GM12878 (cell line): ENCODE results near the gene TRMO. TPM values are rescaled to one million over a fixed set of nuclear protein-coding genes. Genes with fewer than 3 reads are reported as not detected.

Experiments
- EP300 ChIP-seq, 2 experiments: fragments of 150-350 bp in 1 of 2; IDR thresholded peaks; 2 replicates each; pipeline ENCODE4 v1.6.1; 2011 to 2012; ENCODE audit warnings: low read depth in 2 of 2, low read length in 2 of 2, borderline replicate concordance in 1 of 2, improper control_type of control experiment in 1 of 2, inconsistent platforms in 1 of 2; ENCODE audit not compliant: control insufficient read depth in 1 of 2
- HDGF ChIP-seq: fragments of 450-650 bp; IDR thresholded peaks from 2 replicates; pipeline ENCODE4 v1.6.1; 2016; ENCODE audit warnings: antibody characterized with exemption
- IRF3 ChIP-seq: fragments of 450-650 bp; IDR thresholded peaks from 2 replicates; pipeline ENCODE4 v1.6.1; 2014; ENCODE audit warnings: mild to moderate bottlenecking
- MEF2B ChIP-seq: fragments of 450-650 bp; IDR thresholded peaks from 2 replicates; pipeline ENCODE4 v1.6.1; 2018; ENCODE audit warnings: mild to moderate bottlenecking, moderate library complexity; ENCODE audit not compliant: partially characterized antibody, poor library complexity, severe bottlenecking
- NKRF ChIP-seq: fragments of 450-650 bp; conservative IDR thresholded peaks from 2 replicates; pipeline ENCODE4 v1.6.1; 2017; ENCODE audit warnings: mild to moderate bottlenecking, moderate library complexity
- POLR2AphosphoS2 ChIP-seq: IDR thresholded peaks from 2 replicates; pipeline ENCODE4 v1.6.1; 2011; ENCODE audit warnings: low read depth, mild to moderate bottlenecking, low read length, improper control_type of control experiment, moderate library complexity
- REST ChIP-seq: IDR thresholded peaks from 2 replicates; pipeline ENCODE4 v1.6.1; 2012; ENCODE audit warnings: mild to moderate bottlenecking, low read depth, low read length
- SMARCA5 ChIP-seq: fragments of 450-650 bp; IDR thresholded peaks from 2 replicates; pipeline ENCODE4 v1.6.1; 2017; ENCODE audit warnings: mild to moderate bottlenecking
- SUPT20H ChIP-seq: IDR thresholded peaks from 2 replicates; pipeline ENCODE4 v1.6.1; 2011; ENCODE audit warnings: low read depth, mild to moderate bottlenecking, low read length, moderate library complexity, borderline replicate concordance; ENCODE audit not compliant: control insufficient read depth
- polyA plus RNA-seq, 11 experiments: library from polyadenylated mRNA; depleted of rRNA in 4 of 11; unstranded in 6 of 11; stranded (reverse) in 5 of 11; fragments of >200 nt; fragmentation: Nextera tagmentation in 4 of 11; fragmentation: Illumina TruSeq in 1 of 11; extraction: Ambion mirVana in 4 of 11; extraction: Trizol in 1 of 11; gene quantifications; 1 replicate in 1 of 11; 2 replicates in 10 of 11; pipeline versions ENCODE4 v1.2.1 to v1.2.3, GENCODE V29; 2011 to 2016; ENCODE audit warnings: inconsistent platforms in 2 of 11, missing spikeins in 2 of 11, low read depth in 1 of 11
- total RNA-seq, 4 experiments: library from RNA; depleted of rRNA in 3 of 4; stranded (reverse); fragments of >200 nt in 3 of 4; fragmentation: Illumina TruSeq in 1 of 4; extraction: Trizol in 1 of 4; gene quantifications; 2 replicates each; pipeline versions ENCODE4 v1.2.1 to v1.2.3, GENCODE V29; 2013 to 2021
- TF ChIP-seq, protein P1 (sequence below): IDR thresholded peaks from 2 replicates; pipeline ENCODE4 v1.6.1; 2011; ENCODE audit warnings: low read depth, low read length, improper control_type of control experiment, borderline replicate concordance
- TF ChIP-seq, protein P2 (sequence below): fragments of 150-350 bp; IDR thresholded peaks from 2 replicates; pipeline ENCODE4 v1.6.1; 2016; ENCODE audit warnings: low read depth, low read length
- TF ChIP-seq, protein P3 (sequence below): fragments of 150-350 bp; IDR thresholded peaks from 2 replicates; pipeline ENCODE4 v1.6.1; 2014; ENCODE audit warnings: mild to moderate bottlenecking, low read depth, low read length

The TRMO gene
- total and polyA plus RNA-seq, 10 of the 15 experiments (the other 5 are each of a cell fraction or from before 2014, with no cell fraction given): 5.8 to 23.6 (median 15.3) TPM

DNA sequence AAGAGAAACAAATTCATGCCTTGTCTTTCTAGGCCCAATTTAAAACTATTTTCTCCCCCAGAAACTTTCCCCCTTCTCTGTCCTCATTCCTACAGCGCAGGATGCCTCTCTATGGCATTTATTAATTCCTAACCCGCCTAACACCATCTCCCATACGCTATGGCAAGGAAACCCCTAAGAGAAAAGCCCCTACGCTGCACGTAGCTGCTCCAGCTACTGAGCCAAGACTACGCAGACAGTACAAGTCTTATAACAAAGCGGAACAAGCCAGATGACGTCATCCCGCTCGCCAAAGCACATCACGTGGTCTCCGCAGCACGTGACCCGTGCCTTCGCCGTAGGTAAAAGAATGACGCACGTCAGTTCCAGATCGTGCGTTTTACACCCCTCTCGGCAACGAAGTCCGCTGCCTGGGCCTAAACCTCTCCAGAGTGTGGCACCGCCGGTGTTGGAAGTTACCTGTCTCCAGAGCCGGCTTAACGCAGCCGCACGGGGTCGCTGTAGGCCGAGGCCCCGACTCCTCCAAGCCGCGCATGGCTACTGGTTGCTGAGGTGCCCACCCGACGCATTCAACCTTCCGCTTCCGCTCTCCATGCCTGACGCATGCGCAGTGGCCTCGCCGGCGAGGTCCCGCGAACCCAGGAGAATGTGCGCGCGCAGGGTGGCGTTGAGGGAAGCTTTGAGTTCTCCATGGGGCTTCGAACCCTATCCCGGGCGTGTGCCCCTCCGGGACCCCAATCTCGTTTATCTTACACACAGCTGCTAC lies at the start of gene TRMO (continued):
- TF ChIP-seq IRF3: peak; percentile 66; the same call in 1 of the 2 replicates
- 0 out of 2 replicates have a peak, but pooled peaks have one; percentile 43 for TF ChIP-seq REST
- TF ChIP-seq, protein P1, sequence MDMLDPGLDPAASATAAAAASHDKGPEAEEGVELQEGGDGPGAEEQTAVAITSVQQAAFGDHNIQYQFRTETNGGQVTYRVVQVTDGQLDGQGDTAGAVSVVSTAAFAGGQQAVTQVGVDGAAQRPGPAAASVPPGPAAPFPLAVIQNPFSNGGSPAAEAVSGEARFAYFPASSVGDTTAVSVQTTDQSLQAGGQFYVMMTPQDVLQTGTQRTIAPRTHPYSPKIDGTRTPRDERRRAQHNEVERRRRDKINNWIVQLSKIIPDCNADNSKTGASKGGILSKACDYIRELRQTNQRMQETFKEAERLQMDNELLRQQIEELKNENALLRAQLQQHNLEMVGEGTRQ: peak; percentile 99
- TF ChIP-seq POLR2AphosphoS2: peak; percentile 88; the same call in 1 of the 2 replicates
- peak; percentile 82 for TF ChIP-seq HDGF
- TF ChIP-seq SUPT20H: no peak
- TF ChIP-seq, protein P2, sequence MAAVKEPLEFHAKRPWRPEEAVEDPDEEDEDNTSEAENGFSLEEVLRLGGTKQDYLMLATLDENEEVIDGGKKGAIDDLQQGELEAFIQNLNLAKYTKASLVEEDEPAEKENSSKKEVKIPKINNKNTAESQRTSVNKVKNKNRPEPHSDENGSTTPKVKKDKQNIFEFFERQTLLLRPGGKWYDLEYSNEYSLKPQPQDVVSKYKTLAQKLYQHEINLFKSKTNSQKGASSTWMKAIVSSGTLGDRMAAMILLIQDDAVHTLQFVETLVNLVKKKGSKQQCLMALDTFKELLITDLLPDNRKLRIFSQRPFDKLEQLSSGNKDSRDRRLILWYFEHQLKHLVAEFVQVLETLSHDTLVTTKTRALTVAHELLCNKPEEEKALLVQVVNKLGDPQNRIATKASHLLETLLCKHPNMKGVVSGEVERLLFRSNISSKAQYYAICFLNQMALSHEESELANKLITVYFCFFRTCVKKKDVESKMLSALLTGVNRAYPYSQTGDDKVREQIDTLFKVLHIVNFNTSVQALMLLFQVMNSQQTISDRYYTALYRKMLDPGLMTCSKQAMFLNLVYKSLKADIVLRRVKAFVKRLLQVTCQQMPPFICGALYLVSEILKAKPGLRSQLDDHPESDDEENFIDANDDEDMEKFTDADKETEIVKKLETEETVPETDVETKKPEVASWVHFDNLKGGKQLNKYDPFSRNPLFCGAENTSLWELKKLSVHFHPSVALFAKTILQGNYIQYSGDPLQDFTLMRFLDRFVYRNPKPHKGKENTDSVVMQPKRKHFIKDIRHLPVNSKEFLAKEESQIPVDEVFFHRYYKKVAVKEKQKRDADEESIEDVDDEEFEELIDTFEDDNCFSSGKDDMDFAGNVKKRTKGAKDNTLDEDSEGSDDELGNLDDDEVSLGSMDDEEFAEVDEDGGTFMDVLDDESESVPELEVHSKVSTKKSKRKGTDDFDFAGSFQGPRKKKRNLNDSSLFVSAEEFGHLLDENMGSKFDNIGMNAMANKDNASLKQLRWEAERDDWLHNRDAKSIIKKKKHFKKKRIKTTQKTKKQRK: peak; percentile 32; the same call in 1 of the 2 replicates
- TF ChIP-seq, protein P3, sequence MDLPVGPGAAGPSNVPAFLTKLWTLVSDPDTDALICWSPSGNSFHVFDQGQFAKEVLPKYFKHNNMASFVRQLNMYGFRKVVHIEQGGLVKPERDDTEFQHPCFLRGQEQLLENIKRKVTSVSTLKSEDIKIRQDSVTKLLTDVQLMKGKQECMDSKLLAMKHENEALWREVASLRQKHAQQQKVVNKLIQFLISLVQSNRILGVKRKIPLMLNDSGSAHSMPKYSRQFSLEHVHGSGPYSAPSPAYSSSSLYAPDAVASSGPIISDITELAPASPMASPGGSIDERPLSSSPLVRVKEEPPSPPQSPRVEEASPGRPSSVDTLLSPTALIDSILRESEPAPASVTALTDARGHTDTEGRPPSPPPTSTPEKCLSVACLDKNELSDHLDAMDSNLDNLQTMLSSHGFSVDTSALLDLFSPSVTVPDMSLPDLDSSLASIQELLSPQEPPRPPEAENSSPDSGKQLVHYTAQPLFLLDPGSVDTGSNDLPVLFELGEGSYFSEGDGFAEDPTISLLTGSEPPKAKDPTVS: peak; percentile 44; the same call in 1 of the 2 replicates
- TF ChIP-seq SMARCA5: peak; percentile 86; the same call in 1 of the 2 replicates
- TF ChIP-seq EP300 (IDR thresholded peaks at IDR 0.05; ENCODE audit: borderline replicate concordance in 1 of 2, control insufficient read depth in 1 of 2, low read depth in 2 of 2, low read length in 2 of 2): peak; percentile 72 to 73; a peak in 2 of 4 replicates
- peak; percentile 98 for TF ChIP-seq NKRF
- TF ChIP-seq MEF2B: peak; percentile 85
